ENCODE data around the gene HYCC1.

Gene HYCC1

GRCh38 chr7:23012908-23013714 is 819 bp downstream of the HYCC1 start (continued):
- TF ChIP-seq ZBTB17 (tag by site-specific recombination; IDR thresholded peaks at IDR 0.05): peak; percentile 44; the same call in 1 of the 2 replicates
- TF ChIP-seq ZNF621 (tag by site-specific recombination; IDR thresholded peaks at IDR 0.05): no peak
- TF ChIP-seq BCL11A (tag by site-specific recombination; IDR thresholded peaks at IDR 0.05; ENCODE audit: low read depth): no peak
- TF ChIP-seq, protein P1, sequence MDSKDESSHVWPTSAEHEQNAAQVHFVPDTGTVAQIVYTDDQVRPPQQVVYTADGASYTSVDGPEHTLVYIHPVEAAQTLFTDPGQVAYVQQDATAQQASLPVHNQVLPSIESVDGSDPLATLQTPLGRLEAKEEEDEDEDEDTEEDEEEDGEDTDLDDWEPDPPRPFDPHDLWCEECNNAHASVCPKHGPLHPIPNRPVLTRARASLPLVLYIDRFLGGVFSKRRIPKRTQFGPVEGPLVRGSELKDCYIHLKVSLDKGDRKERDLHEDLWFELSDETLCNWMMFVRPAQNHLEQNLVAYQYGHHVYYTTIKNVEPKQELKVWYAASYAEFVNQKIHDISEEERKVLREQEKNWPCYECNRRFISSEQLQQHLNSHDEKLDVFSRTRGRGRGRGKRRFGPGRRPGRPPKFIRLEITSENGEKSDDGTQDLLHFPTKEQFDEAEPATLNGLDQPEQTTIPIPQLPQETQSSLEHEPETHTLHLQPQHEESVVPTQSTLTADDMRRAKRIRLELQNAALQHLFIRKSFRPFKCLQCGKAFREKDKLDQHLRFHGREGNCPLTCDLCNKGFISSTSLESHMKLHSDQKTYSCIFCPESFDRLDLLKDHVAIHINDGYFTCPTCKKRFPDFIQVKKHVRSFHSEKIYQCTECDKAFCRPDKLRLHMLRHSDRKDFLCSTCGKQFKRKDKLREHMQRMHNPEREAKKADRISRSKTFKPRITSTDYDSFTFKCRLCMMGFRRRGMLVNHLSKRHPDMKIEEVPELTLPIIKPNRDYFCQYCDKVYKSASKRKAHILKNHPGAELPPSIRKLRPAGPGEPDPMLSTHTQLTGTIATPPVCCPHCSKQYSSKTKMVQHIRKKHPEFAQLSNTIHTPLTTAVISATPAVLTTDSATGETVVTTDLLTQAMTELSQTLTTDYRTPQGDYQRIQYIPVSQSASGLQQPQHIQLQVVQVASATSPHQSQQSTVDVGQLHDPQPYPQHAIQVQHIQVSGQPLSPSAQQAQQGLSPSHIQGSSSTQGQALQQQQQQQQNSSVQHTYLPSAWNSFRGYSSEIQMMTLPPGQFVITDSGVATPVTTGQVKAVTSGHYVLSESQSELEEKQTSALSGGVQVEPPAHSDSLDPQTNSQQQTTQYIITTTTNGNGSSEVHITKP (tag by site-specific recombination; IDR thresholded peaks at IDR 0.05): no peak
- no peak for TF ChIP-seq ZNF341 (tag by site-specific recombination; IDR thresholded peaks at IDR 0.05; ENCODE audit: low read depth)
- no peak for TF ChIP-seq ZNF701 (tag by site-specific recombination; IDR thresholded peaks at IDR 0.05)
- TF ChIP-seq WT1 (tag by site-specific recombination; IDR thresholded peaks at IDR 0.05): no peak
- TF ChIP-seq, protein P2, sequence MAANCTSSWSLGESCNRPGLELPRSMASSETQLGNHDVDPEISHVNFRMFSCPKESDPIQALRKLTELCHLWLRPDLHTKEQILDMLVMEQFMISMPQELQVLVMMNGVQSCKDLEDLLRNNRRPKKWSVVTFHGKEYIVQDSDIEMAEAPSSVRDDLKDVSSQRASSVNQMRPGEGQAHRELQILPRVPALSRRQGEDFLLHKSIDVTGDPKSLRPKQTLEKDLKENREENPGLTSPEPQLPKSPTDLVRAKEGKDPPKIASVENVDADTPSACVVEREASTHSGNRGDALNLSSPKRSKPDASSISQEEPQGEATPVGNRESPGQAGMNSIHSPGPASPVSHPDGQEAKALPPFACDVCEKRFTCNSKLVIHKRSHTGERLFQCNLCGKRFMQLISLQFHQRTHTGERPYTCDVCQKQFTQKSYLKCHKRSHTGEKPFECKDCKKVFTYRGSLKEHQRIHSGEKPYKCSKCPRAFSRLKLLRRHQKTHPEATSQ (tag by site-specific recombination; IDR thresholded peaks at IDR 0.05): no peak
- TF ChIP-seq ZNF549 (tag by site-specific recombination; IDR thresholded peaks at IDR 0.05): no peak
- TF ChIP-seq RBAK (tag by site-specific recombination; IDR thresholded peaks at IDR 0.05): no peak
- TF ChIP-seq ZNF19 (tag by site-specific recombination; IDR thresholded peaks at IDR 0.05; ENCODE audit: low read depth): no peak
- no peak for TF ChIP-seq ZNF585B (tag by site-specific recombination; IDR thresholded peaks at IDR 0.05)
- no peak for TF ChIP-seq MYNN (tag by site-specific recombination; IDR thresholded peaks at IDR 0.05; ENCODE audit: borderline replicate concordance)
- no peak for TF ChIP-seq KLF9 (tag by site-specific recombination; IDR thresholded peaks at IDR 0.05; ENCODE audit: low read depth)
- no peak for TF ChIP-seq HOXC10 (CRISPR knock-in tag; IDR thresholded peaks at IDR 0.05)
- TF ChIP-seq, protein P3, sequence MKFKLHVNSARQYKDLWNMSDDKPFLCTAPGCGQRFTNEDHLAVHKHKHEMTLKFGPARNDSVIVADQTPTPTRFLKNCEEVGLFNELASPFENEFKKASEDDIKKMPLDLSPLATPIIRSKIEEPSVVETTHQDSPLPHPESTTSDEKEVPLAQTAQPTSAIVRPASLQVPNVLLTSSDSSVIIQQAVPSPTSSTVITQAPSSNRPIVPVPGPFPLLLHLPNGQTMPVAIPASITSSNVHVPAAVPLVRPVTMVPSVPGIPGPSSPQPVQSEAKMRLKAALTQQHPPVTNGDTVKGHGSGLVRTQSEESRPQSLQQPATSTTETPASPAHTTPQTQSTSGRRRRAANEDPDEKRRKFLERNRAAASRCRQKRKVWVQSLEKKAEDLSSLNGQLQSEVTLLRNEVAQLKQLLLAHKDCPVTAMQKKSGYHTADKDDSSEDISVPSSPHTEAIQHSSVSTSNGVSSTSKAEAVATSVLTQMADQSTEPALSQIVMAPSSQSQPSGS (tag by site-specific recombination; IDR thresholded peaks at IDR 0.05; ENCODE audit: low read depth): no peak
- TF ChIP-seq ZNF629 (tag by site-specific recombination; IDR thresholded peaks at IDR 0.05): no peak
- TF ChIP-seq BCL11B (tag by site-specific recombination; IDR thresholded peaks at IDR 0.05; ENCODE audit: low read depth): no peak
- TF ChIP-seq, protein P4, sequence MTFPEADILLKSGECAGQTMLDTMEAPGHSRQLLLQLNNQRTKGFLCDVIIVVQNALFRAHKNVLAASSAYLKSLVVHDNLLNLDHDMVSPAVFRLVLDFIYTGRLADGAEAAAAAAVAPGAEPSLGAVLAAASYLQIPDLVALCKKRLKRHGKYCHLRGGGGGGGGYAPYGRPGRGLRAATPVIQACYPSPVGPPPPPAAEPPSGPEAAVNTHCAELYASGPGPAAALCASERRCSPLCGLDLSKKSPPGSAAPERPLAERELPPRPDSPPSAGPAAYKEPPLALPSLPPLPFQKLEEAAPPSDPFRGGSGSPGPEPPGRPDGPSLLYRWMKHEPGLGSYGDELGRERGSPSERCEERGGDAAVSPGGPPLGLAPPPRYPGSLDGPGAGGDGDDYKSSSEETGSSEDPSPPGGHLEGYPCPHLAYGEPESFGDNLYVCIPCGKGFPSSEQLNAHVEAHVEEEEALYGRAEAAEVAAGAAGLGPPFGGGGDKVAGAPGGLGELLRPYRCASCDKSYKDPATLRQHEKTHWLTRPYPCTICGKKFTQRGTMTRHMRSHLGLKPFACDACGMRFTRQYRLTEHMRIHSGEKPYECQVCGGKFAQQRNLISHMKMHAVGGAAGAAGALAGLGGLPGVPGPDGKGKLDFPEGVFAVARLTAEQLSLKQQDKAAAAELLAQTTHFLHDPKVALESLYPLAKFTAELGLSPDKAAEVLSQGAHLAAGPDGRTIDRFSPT (tag by site-specific recombination; IDR thresholded peaks at IDR 0.05): no peak
- no peak for TF ChIP-seq ZNF658 (tag by site-specific recombination; IDR thresholded peaks at IDR 0.05)
- TF ChIP-seq ZFP41 (tag by site-specific recombination; IDR thresholded peaks at IDR 0.05; ENCODE audit: borderline replicate concordance): no peak
- no peak for TF ChIP-seq ZNF626 (tag by site-specific recombination; IDR thresholded peaks at IDR 0.05)
- no peak for TF ChIP-seq SP7 (tag by site-specific recombination; IDR thresholded peaks at IDR 0.05)
- TF ChIP-seq ZNF157 (tag by site-specific recombination; IDR thresholded peaks at IDR 0.05): no peak
- peak; percentile 74 for TF ChIP-seq ZIC2 (tag by site-specific recombination; IDR thresholded peaks at IDR 0.05)
- TF ChIP-seq, protein P5, sequence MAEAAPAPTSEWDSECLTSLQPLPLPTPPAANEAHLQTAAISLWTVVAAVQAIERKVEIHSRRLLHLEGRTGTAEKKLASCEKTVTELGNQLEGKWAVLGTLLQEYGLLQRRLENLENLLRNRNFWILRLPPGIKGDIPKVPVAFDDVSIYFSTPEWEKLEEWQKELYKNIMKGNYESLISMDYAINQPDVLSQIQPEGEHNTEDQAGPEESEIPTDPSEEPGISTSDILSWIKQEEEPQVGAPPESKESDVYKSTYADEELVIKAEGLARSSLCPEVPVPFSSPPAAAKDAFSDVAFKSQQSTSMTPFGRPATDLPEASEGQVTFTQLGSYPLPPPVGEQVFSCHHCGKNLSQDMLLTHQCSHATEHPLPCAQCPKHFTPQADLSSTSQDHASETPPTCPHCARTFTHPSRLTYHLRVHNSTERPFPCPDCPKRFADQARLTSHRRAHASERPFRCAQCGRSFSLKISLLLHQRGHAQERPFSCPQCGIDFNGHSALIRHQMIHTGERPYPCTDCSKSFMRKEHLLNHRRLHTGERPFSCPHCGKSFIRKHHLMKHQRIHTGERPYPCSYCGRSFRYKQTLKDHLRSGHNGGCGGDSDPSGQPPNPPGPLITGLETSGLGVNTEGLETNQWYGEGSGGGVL (tag by site-specific recombination; IDR thresholded peaks at IDR 0.05): peak; percentile 36; the same call in 1 of the 2 replicates
- no peak for TF ChIP-seq ZNF426 (tag by site-specific recombination; IDR thresholded peaks at IDR 0.05)
- no peak for TF ChIP-seq ZNF692 (tag by site-specific recombination; IDR thresholded peaks at IDR 0.05)

All from HEK293 (cell line).